ENCODE data around the gene SIRT6. TPM values are rescaled to one million over a fixed set of nuclear protein-coding genes. Genes with fewer than 3 reads are reported as not detected.

Gene SIRT6
- total and polyA plus RNA-seq, 2 donors: 10.7 to 30.0 TPM

- H3K4me1 ChIP-seq (ENCODE audit: control insufficient read depth in 2 of 2, insufficient read depth in 2 of 2, low read length in 2 of 2): no peaks in the 10 kb centered on the region
- WGBS: 84% methylated on average over 10 of the region's 10 CpGs
- no peak overlapping the region for H3K27ac ChIP-seq (ENCODE audit: low read depth in 1 of 2, low read length in 1 of 2)
- H3K9me3 ChIP-seq (ENCODE audit: control insufficient read depth in 2 of 2, insufficient read depth in 1 of 2, low read length in 1 of 2): no peaks in the 10 kb centered on the region
- no peak overlapping the region for H3K4me3 ChIP-seq (ENCODE audit: low read length in 2 of 2)
- H3K27me3 ChIP-seq (ENCODE audit: control insufficient read depth in 2 of 2, insufficient read depth in 1 of 2, low read length in 1 of 2): peaks cover 0 to 4% of the 10 kb centered on the region in 2 donors
- DNase-seq (ENCODE audit: low read depth in 6 of 9, low spot score in 9 of 9): no peak
- no peaks in the 10 kb centered on the region for H3K36me3 ChIP-seq (ENCODE audit: control insufficient read depth in 2 of 2, insufficient read depth in 2 of 2, low read length in 1 of 2)
Observed at GRCh38 chr19:4206818-4207484, 24.6 kb upstream of the SIRT6 start.

DNA sequence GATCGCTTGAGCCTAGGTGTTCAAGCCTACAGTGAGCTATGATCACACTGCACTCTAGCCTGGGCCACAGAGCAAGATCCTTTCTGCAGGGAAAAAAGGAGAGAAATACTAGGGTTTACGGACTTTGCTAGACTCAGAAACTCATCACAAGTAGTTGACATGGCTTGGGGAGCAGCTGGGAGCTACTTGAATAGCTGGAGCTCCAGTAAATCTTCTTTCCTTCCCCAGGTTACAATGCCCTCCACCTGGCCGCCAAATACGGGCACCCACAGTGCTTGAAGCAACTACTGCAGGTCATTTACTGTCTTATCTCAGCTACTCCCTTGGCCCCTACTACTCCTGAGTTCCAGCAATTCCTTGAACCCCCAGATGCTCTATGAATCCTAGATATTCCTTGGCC lies 19.4 kb upstream of the SIRT6 start:
- Histone ChIP-seq H3K4me1 (ENCODE audit: control insufficient read depth in 2 of 2, insufficient read depth in 2 of 2, low read length in 2 of 2) (no peaks in the 10 kb centered on the region), H3K27ac (ENCODE audit: low read depth in 1 of 2, low read length in 1 of 2) (no peak overlapping the region), H3K36me3 (ENCODE audit: control insufficient read depth in 2 of 2, insufficient read depth in 2 of 2, low read length in 1 of 2) (no peaks in the 10 kb centered on the region), H3K9me3 (ENCODE audit: control insufficient read depth in 2 of 2, insufficient read depth in 1 of 2, low read length in 1 of 2) (no peaks in the 10 kb centered on the region), H3K4me3 (ENCODE audit: low read length in 2 of 2) (no peak overlapping the region), H3K27me3 (ENCODE audit: control insufficient read depth in 2 of 2, insufficient read depth in 1 of 2, low read length in 1 of 2) (peaks cover 21 to 45% of the 10 kb centered on the region in 2 donors)
- no peak for DNase-seq (ENCODE audit: low read depth in 6 of 9, low spot score in 9 of 9)
- WGBS: 93% methylated on average over 4 of the region's 4 CpGs

DNA sequence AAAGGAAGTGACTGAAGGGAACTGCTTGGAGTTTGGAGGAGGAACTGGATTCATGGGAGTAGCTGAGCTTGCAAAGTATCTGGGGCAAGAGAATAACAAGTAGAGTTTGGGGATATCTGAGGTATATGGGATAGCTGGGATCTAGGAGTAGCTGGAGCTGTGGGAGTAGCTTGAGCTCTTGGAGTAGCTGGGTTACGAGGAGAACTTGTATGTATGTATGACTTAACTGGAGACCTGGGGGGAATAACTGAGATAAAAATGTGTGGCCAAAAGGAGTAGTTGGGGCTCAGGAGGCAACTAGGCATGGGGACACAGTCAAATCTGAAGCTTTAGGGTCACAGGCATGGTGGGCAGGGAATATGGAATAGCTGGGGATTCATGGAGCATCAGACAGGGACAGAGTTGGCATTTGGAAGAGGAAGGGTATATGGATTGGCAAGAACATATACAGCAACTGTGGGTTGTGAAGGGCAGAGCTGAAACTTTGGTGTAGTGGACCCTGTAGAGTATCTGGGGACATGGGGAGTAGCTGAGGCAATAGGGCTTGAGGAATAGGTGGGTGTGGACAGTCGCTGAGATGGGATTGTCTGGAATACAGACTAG lies 18.7 kb upstream of the SIRT6 start:
- Histone ChIP-seq H3K27me3 (ENCODE audit: control insufficient read depth in 2 of 2, insufficient read depth in 1 of 2, low read length in 1 of 2) (peaks cover 21 to 50% of the 10 kb centered on the region in 2 donors), H3K9me3 (ENCODE audit: control insufficient read depth in 2 of 2, insufficient read depth in 1 of 2, low read length in 1 of 2) (no peaks in the 10 kb centered on the region), H3K27ac (ENCODE audit: low read depth in 1 of 2, low read length in 1 of 2) (no peak overlapping the region), H3K36me3 (ENCODE audit: control insufficient read depth in 2 of 2, insufficient read depth in 2 of 2, low read length in 1 of 2) (no peaks in the 10 kb centered on the region), H3K4me1 (ENCODE audit: control insufficient read depth in 2 of 2, insufficient read depth in 2 of 2, low read length in 2 of 2) (no peaks in the 10 kb centered on the region), H3K4me3 (ENCODE audit: low read length in 2 of 2) (no peak overlapping the region)
- DNase-seq (ENCODE audit: low read depth in 6 of 9, low spot score in 9 of 9): no peak
- 92% methylated on average over 2 of the region's 2 CpGs for WGBS

GRCh38 chr19:4199699-4200293 lies 17.4 kb upstream of the SIRT6 start:
- Histone ChIP-seq H3K4me1 (ENCODE audit: control insufficient read depth in 2 of 2, insufficient read depth in 2 of 2, low read length in 2 of 2) (no peaks in the 10 kb centered on the region), H3K27ac (ENCODE audit: low read depth in 1 of 2, low read length in 1 of 2) (no peak overlapping the region), H3K4me3 (ENCODE audit: low read length in 2 of 2) (no peak overlapping the region), H3K27me3 (ENCODE audit: control insufficient read depth in 2 of 2, insufficient read depth in 1 of 2, low read length in 1 of 2) (peaks cover 21 to 57% of the 10 kb centered on the region in 2 donors), H3K9me3 (ENCODE audit: control insufficient read depth in 2 of 2, insufficient read depth in 1 of 2, low read length in 1 of 2) (no peaks in the 10 kb centered on the region), H3K36me3 (ENCODE audit: control insufficient read depth in 2 of 2, insufficient read depth in 2 of 2, low read length in 1 of 2) (no peaks in the 10 kb centered on the region)
- DNase-seq (ENCODE audit: low read depth in 6 of 9, low spot score in 9 of 9): no peak
- WGBS: 75% methylated on average over 33 of the region's 33 CpGs

GRCh38 chr19:4198467-4199126 lies 16.2 kb upstream of the SIRT6 start:
- 14% methylated on average over 28 of the region's 28 CpGs for WGBS
- no peak overlapping the region for H3K4me3 ChIP-seq (ENCODE audit: low read length in 2 of 2)
- H3K4me1 ChIP-seq (ENCODE audit: control insufficient read depth in 2 of 2, insufficient read depth in 2 of 2, low read length in 2 of 2): no peaks in the 10 kb centered on the region
- no peak overlapping the region for H3K27ac ChIP-seq (ENCODE audit: low read depth in 1 of 2, low read length in 1 of 2)
- peaks cover 21 to 59% of the 10 kb centered on the region in 2 donors for H3K27me3 ChIP-seq (ENCODE audit: control insufficient read depth in 2 of 2, insufficient read depth in 1 of 2, low read length in 1 of 2)
- H3K36me3 ChIP-seq (ENCODE audit: control insufficient read depth in 2 of 2, insufficient read depth in 2 of 2, low read length in 1 of 2): no peaks in the 10 kb centered on the region
- H3K9me3 ChIP-seq (ENCODE audit: control insufficient read depth in 2 of 2, insufficient read depth in 1 of 2, low read length in 1 of 2): peaks cover 0 to 1% of the 10 kb centered on the region in 2 donors
- no peak for DNase-seq (ENCODE audit: low read depth in 6 of 9, low spot score in 9 of 9)

GRCh38 chr19:4197625-4198466 lies 15.5 kb upstream of the SIRT6 start:
- no peak overlapping the region for H3K27ac ChIP-seq (ENCODE audit: low read depth in 1 of 2, low read length in 1 of 2)
- peaks cover 0 to 1% of the 10 kb centered on the region in 2 donors for H3K9me3 ChIP-seq (ENCODE audit: control insufficient read depth in 2 of 2, insufficient read depth in 1 of 2, low read length in 1 of 2)
- no peak for DNase-seq (ENCODE audit: low read depth in 6 of 9, low spot score in 9 of 9)
- H3K36me3 ChIP-seq (ENCODE audit: control insufficient read depth in 2 of 2, insufficient read depth in 2 of 2, low read length in 1 of 2): no peaks in the 10 kb centered on the region
- peaks cover 21 to 61% of the 10 kb centered on the region in 2 donors for H3K27me3 ChIP-seq (ENCODE audit: control insufficient read depth in 2 of 2, insufficient read depth in 1 of 2, low read length in 1 of 2)
- H3K4me1 ChIP-seq (ENCODE audit: control insufficient read depth in 2 of 2, insufficient read depth in 2 of 2, low read length in 2 of 2): no peaks in the 10 kb centered on the region
- WGBS: 18% methylated on average over 66 of the region's 70 CpGs
- no peak overlapping the region for H3K4me3 ChIP-seq (ENCODE audit: low read length in 2 of 2)

- WGBS: 87% methylated on average over 5 of the region's 5 CpGs
- Histone ChIP-seq H3K36me3 (ENCODE audit: control insufficient read depth in 2 of 2, insufficient read depth in 2 of 2, low read length in 1 of 2) (no peaks in the 10 kb centered on the region), H3K27me3 (ENCODE audit: control insufficient read depth in 2 of 2, insufficient read depth in 1 of 2, low read length in 1 of 2) (peaks cover 21 to 58% of the 10 kb centered on the region in 2 donors), H3K4me3 (ENCODE audit: low read length in 2 of 2) (no peak overlapping the region), H3K4me1 (ENCODE audit: control insufficient read depth in 2 of 2, insufficient read depth in 2 of 2, low read length in 2 of 2) (no peaks in the 10 kb centered on the region), H3K27ac (ENCODE audit: low read depth in 1 of 2, low read length in 1 of 2) (no peak overlapping the region), H3K9me3 (ENCODE audit: control insufficient read depth in 2 of 2, insufficient read depth in 1 of 2, low read length in 1 of 2) (peaks cover 0 to 1% of the 10 kb centered on the region in 2 donors)
- no peak for DNase-seq (ENCODE audit: low read depth in 6 of 9, low spot score in 9 of 9)
Observed at GRCh38 chr19:4197228-4197624, 14.9 kb upstream of the SIRT6 start.

DNA sequence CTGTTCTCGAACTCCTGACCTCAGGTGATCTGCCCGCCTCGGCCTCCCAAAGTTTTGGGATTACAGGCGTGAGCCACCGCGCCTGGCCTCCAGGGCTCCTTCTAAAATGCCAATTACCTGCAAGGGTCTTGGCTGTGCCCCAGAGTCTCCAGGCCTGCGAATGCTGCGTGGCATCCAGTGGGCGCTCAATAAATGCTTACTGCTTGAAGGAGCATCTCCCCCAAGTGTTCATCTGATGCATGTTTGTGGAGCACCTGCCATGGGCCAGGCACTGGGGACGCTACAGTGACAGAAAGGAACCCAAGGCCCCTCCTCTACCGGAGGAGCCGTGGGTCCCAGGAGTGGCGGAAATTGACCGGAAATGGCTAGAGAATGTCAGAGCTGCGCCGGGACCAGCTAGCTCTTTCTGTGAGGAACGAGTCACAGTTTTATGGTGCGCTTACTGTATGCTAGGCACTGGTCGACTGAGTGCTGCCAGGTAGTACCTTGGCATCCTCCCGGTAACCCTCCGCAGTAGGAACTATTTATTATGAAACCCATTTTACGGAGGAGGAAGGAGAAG lies 14.3 kb upstream of the SIRT6 start:
- H3K36me3 ChIP-seq (ENCODE audit: control insufficient read depth in 2 of 2, insufficient read depth in 2 of 2, low read length in 1 of 2): no peaks in the 10 kb centered on the region
- H3K4me3 ChIP-seq (ENCODE audit: low read length in 2 of 2): no peak overlapping the region
- 88% methylated on average over 22 of the region's 22 CpGs for WGBS
- DNase-seq (ENCODE audit: low read depth in 6 of 9, low spot score in 9 of 9): no peak
- no peaks in the 10 kb centered on the region for H3K4me1 ChIP-seq (ENCODE audit: control insufficient read depth in 2 of 2, insufficient read depth in 2 of 2, low read length in 2 of 2)
- no peak overlapping the region for H3K27ac ChIP-seq (ENCODE audit: low read depth in 1 of 2, low read length in 1 of 2)
- peaks cover 0 to 1% of the 10 kb centered on the region in 2 donors for H3K9me3 ChIP-seq (ENCODE audit: control insufficient read depth in 2 of 2, insufficient read depth in 1 of 2, low read length in 1 of 2)
- H3K27me3 ChIP-seq (ENCODE audit: control insufficient read depth in 2 of 2, insufficient read depth in 1 of 2, low read length in 1 of 2): peaks cover 21 to 58% of the 10 kb centered on the region in 2 donors

Data from thymus (tissue), 11 donors.